PC-3 (cell line): Measurements from ENCODE around the gene DYDC2. TPM values are rescaled to one million over a fixed set of nuclear protein-coding genes. Genes with fewer than 3 reads are reported as not detected.

Experiments used
- ATAC-seq: fragments of 200-7000 bp; cut with Tn5 transposase; 2 replicates; pipeline ENCODE4 v1.9.1; 2020; ENCODE audit warnings: mild to moderate bottlenecking, moderate library complexity
- BruUV-seq: library from RNA; stranded (reverse); fragments of 400-500 nt; replicated peaks from 2 replicates; lab custom pipeline; 2021; lab: Mats Ljungman, UMichigan
- CTCF ChIA-PET: fragments of 300-600 bp; sonication (Branson Sonifier 250); formaldehyde crosslinking; loops from one replicate; lab custom pipeline; 2022; ENCODE audit warnings: antibody characterized with exemption; lab: Charles Lee
- POLR2A ChIA-PET: fragments of 300-600 bp; sonication (Branson Sonifier 250); formaldehyde crosslinking; loops from one replicate; lab custom pipeline; 2022; ENCODE audit warnings: antibody characterized with exemption; ENCODE audit not compliant: unreplicated experiment; lab: Charles Lee
- DNase-seq: peaks from one replicate; pipeline ENCODE4 v3.0.0-alpha.2; 2015
- H2AFZ ChIP-seq: fragments of 300-600 bp; sonication (generic); 2 replicates; pipeline ENCODE4 v1.6.0; 2016; ENCODE audit warnings: antibody characterized with exemption, low read length
- H3F3A ChIP-seq: fragments of 300-600 bp; sonication (generic); one replicate; pipeline ENCODE4 v1.6.0; 2017; ENCODE audit warnings: antibody characterized with exemption, low read length, control low read depth, mild to moderate bottlenecking; ENCODE audit not compliant: unreplicated experiment
- H3K27ac ChIP-seq: fragments of 300-600 bp; sonication (generic); 2 replicates; pipeline ENCODE4 v1.5.1; 2016; ENCODE audit warnings: mild to moderate bottlenecking, low read length
- H3K27me3 ChIP-seq: fragments of 300-600 bp; sonication (generic); 2 replicates; pipeline ENCODE4 v1.6.1; 2016; ENCODE audit warnings: low read length, mixed read lengths
- H3K36me3 ChIP-seq: fragments of 300-600 bp; sonication (generic); 2 replicates; pipeline ENCODE4 v1.6.1; 2016; ENCODE audit warnings: low read depth, mixed run types, low read length, mixed read lengths
- H3K4me1 ChIP-seq: fragments of 300-600 bp; sonication (generic); 2 replicates; pipeline ENCODE4 v1.5.1; 2016; ENCODE audit warnings: low read length; ENCODE audit not compliant: insufficient read depth
- H3K4me2 ChIP-seq: fragments of 300-600 bp; sonication (generic); 2 replicates; pipeline ENCODE4 v1.6.0; 2016; ENCODE audit warnings: low read length
- H3K4me3 ChIP-seq: fragments of 300-600 bp; sonication (generic); 2 replicates; pipeline ENCODE4 v1.5.1; 2016; ENCODE audit warnings: mild to moderate bottlenecking, low read length, mixed read lengths
- H3K79me2 ChIP-seq: fragments of 300-600 bp; sonication (generic); 2 replicates; pipeline ENCODE4 v1.6.1; 2017; ENCODE audit warnings: low read length, mixed read lengths
- H3K9ac ChIP-seq: fragments of 300-600 bp; sonication (generic); 2 replicates; pipeline ENCODE4 v1.6.0; 2016; ENCODE audit warnings: mild to moderate bottlenecking, low read length
- H3K9me2 ChIP-seq: fragments of 300-600 bp; sonication (generic); replicated peaks from 2 replicates; pipeline ENCODE4 v1.6.1; 2016; ENCODE audit warnings: mixed run types, low read length, mixed read lengths
- H3K9me3 ChIP-seq: fragments of 300-600 bp; sonication (generic); 2 replicates; pipeline ENCODE4 v1.6.1; 2016; ENCODE audit warnings: low read length, mixed read lengths
- H4K20me1 ChIP-seq: fragments of 300-600 bp; sonication (generic); 2 replicates; pipeline ENCODE4 v1.6.1; 2016; ENCODE audit warnings: low read length, mixed read lengths
- EZH2 ChIP-seq: fragments of 300-600 bp; sonication (generic); IDR thresholded peaks from one replicate; pipeline ENCODE4 v1.6.1; 2017; ENCODE audit warnings: antibody characterized with exemption, mild to moderate bottlenecking, low read length; ENCODE audit not compliant: unreplicated experiment
- EZH2phosphoT487 ChIP-seq: fragments of 300-600 bp; sonication (generic); IDR thresholded peaks from 2 replicates; pipeline ENCODE4 v1.6.1; 2018; ENCODE audit warnings: mild to moderate bottlenecking, antibody characterized with exemption, low read length, borderline replicate concordance
- intact Hi-C: fragments of 100-400 bp; cut with micrococcal nuclease; formaldehyde crosslinking; loops from 2 replicates; pipeline ENCODE4 v1.9.0; 2023
- total RNA-seq: library from RNA; depleted of rRNA; stranded (reverse); fragments of >200 nt; gene quantifications from 2 replicates; pipeline ENCODE4 v1.2.3, GENCODE V29; 2014
- TF ChIP-seq, protein P1 (sequence below): fragments of 300-600 bp; sonication (generic); conservative IDR thresholded peaks from 2 replicates; pipeline ENCODE4 v1.5.1; 2017; ENCODE audit warnings: antibody characterized with exemption, low read depth, mild to moderate bottlenecking, low read length

DYDC2 gene
- total RNA-seq, 1 experiment from 2014 or later = not detected

- ATAC-seq = no peak
- POLR2A ChIA-PET = no interaction called here
Measured at GRCh38 chr10:80319725-80320290, 36.8 kb upstream of the DYDC2 start.

DNA sequence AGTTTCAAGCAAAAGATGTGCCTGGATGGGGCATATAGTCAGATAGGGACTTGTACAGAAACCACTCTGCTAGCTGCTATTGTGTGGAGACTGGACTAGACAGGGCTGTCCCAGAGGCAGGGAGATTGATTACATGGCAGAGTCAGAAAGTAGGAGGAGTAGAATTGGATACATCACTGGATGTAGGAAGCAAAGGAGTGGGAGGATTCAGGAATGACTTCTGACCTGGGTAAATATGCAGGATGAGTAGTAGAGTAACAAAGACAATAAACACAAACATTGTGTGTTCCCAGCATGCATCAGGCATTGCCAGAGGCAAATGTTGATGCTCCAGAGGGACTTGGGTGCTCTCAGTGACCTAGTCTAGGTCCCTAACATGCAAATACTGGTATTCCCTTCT, 36.2 kb upstream of the DYDC2 start:
- BruUV-seq = no TSS peak
- no peak overlapping the region for H3K4me3 ChIP-seq
- POLR2A ChIA-PET = no interaction called here
- H4K20me1 ChIP-seq = no peaks in the 10 kb centered on the region
- no peak for TF ChIP-seq EZH2
- TF ChIP-seq, protein P1, sequence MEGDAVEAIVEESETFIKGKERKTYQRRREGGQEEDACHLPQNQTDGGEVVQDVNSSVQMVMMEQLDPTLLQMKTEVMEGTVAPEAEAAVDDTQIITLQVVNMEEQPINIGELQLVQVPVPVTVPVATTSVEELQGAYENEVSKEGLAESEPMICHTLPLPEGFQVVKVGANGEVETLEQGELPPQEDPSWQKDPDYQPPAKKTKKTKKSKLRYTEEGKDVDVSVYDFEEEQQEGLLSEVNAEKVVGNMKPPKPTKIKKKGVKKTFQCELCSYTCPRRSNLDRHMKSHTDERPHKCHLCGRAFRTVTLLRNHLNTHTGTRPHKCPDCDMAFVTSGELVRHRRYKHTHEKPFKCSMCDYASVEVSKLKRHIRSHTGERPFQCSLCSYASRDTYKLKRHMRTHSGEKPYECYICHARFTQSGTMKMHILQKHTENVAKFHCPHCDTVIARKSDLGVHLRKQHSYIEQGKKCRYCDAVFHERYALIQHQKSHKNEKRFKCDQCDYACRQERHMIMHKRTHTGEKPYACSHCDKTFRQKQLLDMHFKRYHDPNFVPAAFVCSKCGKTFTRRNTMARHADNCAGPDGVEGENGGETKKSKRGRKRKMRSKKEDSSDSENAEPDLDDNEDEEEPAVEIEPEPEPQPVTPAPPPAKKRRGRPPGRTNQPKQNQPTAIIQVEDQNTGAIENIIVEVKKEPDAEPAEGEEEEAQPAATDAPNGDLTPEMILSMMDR = no peak
- no peak for TF ChIP-seq EZH2phosphoT487
- H3K36me3 ChIP-seq = no peaks in the 10 kb centered on the region
- no peak for DNase-seq
- ATAC-seq = no peak
- no peaks in the 10 kb centered on the region for H3K27me3 ChIP-seq
- intact Hi-C loops = no loop called here
- H2AFZ ChIP-seq = no peak overlapping the region
- H3K9me2 ChIP-seq = no peaks in the 10 kb centered on the region
- no peak overlapping the region for H3K27ac ChIP-seq
- no peak overlapping the region for H3K9ac ChIP-seq
- no peaks in the 10 kb centered on the region for H3F3A ChIP-seq
- CTCF ChIA-PET = no interaction called here
- H3K9me3 ChIP-seq = no peaks in the 10 kb centered on the region
- no peak overlapping the region for H3K4me2 ChIP-seq
- no peaks in the 10 kb centered on the region for H3K79me2 ChIP-seq
- no peaks in the 10 kb centered on the region for H3K4me1 ChIP-seq

More at GRCh38 chr10:80319725-80320290, 36.8 kb upstream of the DYDC2 start:
- Histone ChIP-seq H3K9me3 (no peaks in the 10 kb centered on the region), H3K4me2 (no peak overlapping the region), H3F3A (no peaks in the 10 kb centered on the region), H3K27me3 (no peaks in the 10 kb centered on the region), H3K4me3 (no peak overlapping the region), H3K9ac (no peak overlapping the region), H3K4me1 (no peaks in the 10 kb centered on the region), H2AFZ (no peak overlapping the region), H3K36me3 (no peaks in the 10 kb centered on the region), H3K79me2 (no peaks in the 10 kb centered on the region), H3K27ac (no peak overlapping the region), H3K9me2 (no peaks in the 10 kb centered on the region), H4K20me1 (no peaks in the 10 kb centered on the region)
- CTCF ChIA-PET = no interaction called here
- intact Hi-C loops = no loop called here
- no peak for DNase-seq
- no peak for TF ChIP-seq EZH2phosphoT487
- no peak for TF ChIP-seq EZH2
- TF ChIP-seq, protein P1 = no peak
- BruUV-seq = no TSS peak

- H3K4me3 ChIP-seq = no peak overlapping the region
- H3K9ac ChIP-seq = no peak overlapping the region
- no peaks in the 10 kb centered on the region for H3F3A ChIP-seq
Measured at GRCh38 chr10:80321183-80321582, 35.4 kb upstream of the DYDC2 start.

More at GRCh38 chr10:80321183-80321582, 35.4 kb upstream of the DYDC2 start:
- Histone ChIP-seq H3K27me3 (no peaks in the 10 kb centered on the region), H3K4me1 (no peaks in the 10 kb centered on the region), H3K27ac (no peak overlapping the region), H2AFZ (no peak overlapping the region), H3K79me2 (no peaks in the 10 kb centered on the region), H3K9me2 (no peaks in the 10 kb centered on the region), H3K36me3 (no peaks in the 10 kb centered on the region), H3K9me3 (no peaks in the 10 kb centered on the region), H4K20me1 (no peaks in the 10 kb centered on the region), H3K4me2 (no peak overlapping the region)
- BruUV-seq = no TSS peak
- ATAC-seq (no peak), DNase-seq (no peak)
- POLR2A ChIA-PET = no interaction called here
- intact Hi-C loops = no loop called here
- TF ChIP-seq EZH2phosphoT487 (no peak), EZH2 (no peak)
- TF ChIP-seq, protein P1 = no peak
- CTCF ChIA-PET = no interaction called here
